K562 (cell line): ENCODE measurements around the gene BCL2L12. TPM values are rescaled to one million over a fixed set of nuclear protein-coding genes. Genes with fewer than 3 reads are reported as not detected.
A peak's percentile ranks its signal among the peaks of the same experiment; 100 is the strongest.

ENCODE experiments used
- BRF1 ChIP-seq: IDR thresholded peaks from 3 replicates; pipeline ENCODE4 v1.6.1; 2011; ENCODE audit warnings: borderline replicate concordance, mild to moderate bottlenecking; ENCODE audit not compliant: insufficient read length; ENCODE audit errors: extremely low read depth
- FIP1L1 ChIP-seq: fragments of 200-400 bp; formaldehyde crosslinking; IDR thresholded peaks from 2 replicates; pipeline ENCODE4 v1.6.1; 2018; ENCODE audit warnings: mild to moderate bottlenecking, low read depth, low read length; ENCODE audit not compliant: poor library complexity, severe bottlenecking
- ILF3 ChIP-seq: fragments of 450-650 bp; IDR thresholded peaks from 2 replicates; pipeline ENCODE4 v1.6.1; 2018; ENCODE audit warnings: antibody characterized with exemption, mild to moderate bottlenecking, moderate library complexity, borderline replicate concordance
- NFE2 ChIP-seq: IDR thresholded peaks from 2 replicates; pipeline ENCODE4 v1.6.1; 2014; ENCODE audit warnings: antibody characterized with exemption, low read depth
- NR2C2 ChIP-seq, 2 experiments: fragments of 200-800 bp in 1 of 2; sonication (Bioruptor generic) in 1 of 2; sonication (generic) in 1 of 2; formaldehyde crosslinking in 1 of 2; IDR thresholded peaks; 2 replicates each; pipeline versions ENCODE4 v1.6.1 to v1.8.0; 2016 to 2022; ENCODE audit warnings: mild to moderate bottlenecking in 1 of 2, missing compliant biosample characterization in 1 of 2, missing genetic modification characterization in 1 of 2, missing genetic modification reagents in 1 of 2
- RAD51 ChIP-seq: fragments of 450-650 bp; IDR thresholded peaks from 2 replicates; pipeline ENCODE4 v1.7.1; 2016; ENCODE audit warnings: low read depth, mild to moderate bottlenecking, borderline replicate concordance
- SAFB ChIP-seq: fragments of 200-400 bp; formaldehyde crosslinking; IDR thresholded peaks from 2 replicates; pipeline ENCODE4 v1.6.1; 2017; ENCODE audit warnings: low read depth, low read length, borderline replicate concordance
- SNRNP70 ChIP-seq: fragments of 200-400 bp; formaldehyde crosslinking; optimal IDR thresholded peaks from 2 replicates; pipeline ENCODE3; 2017; ENCODE audit warnings: low read depth, low read length
- TBP ChIP-seq: optimal IDR thresholded peaks from 2 replicates; pipeline ENCODE3; 2011; ENCODE audit warnings: low read depth, low read length, improper control_type of control experiment
- TEAD2 ChIP-seq: fragments of 450-650 bp; IDR thresholded peaks from 2 replicates; pipeline ENCODE4 v1.6.1; 2016; ENCODE audit warnings: missing genetic modification characterization, control low read depth, missing compliant biosample characterization
- ZNF23 ChIP-seq: fragments of 250-450 bp; sonication (Bioruptor Pico); IDR thresholded peaks from 2 replicates; pipeline ENCODE4 v1.4.0; 2020; ENCODE audit warnings: mild to moderate bottlenecking
- ZNF384 ChIP-seq: IDR thresholded peaks from 2 replicates; pipeline ENCODE4 v1.6.1; 2012; ENCODE audit warnings: low read depth, low read length, improper control_type of control experiment
- polyA plus RNA-seq, 8 experiments: library from polyadenylated mRNA; depleted of rRNA in 4 of 8; stranded (reverse) in 5 of 8; unstranded in 3 of 8; fragments of >200 nt; fragmentation: Nextera tagmentation in 2 of 8; fragmentation: Illumina TruSeq in 1 of 8; extraction: Ambion mirVana in 2 of 8; extraction: Trizol in 1 of 8; gene quantifications; 2 replicates each; pipeline versions ENCODE4 v1.2.1 to v1.2.3, GENCODE V29; 2011 to 2014; ENCODE audit warnings: inconsistent platforms in 1 of 8, missing spikeins in 1 of 8
- total RNA-seq, 7 experiments: library from RNA; depleted of rRNA in 6 of 7; stranded (reverse); fragments of >200 nt in 6 of 7; fragmentation: Illumina TruSeq in 2 of 7; extraction: Trizol in 2 of 7; gene quantifications; 2 replicates each; pipeline versions ENCODE4 v1.2.1 to v1.2.3, GENCODE V29; 2011 to 2021; ENCODE audit warnings: low replicate concordance in 1 of 7
- TF ChIP-seq, protein P1 (sequence below), 2 experiments: fragments of 450-650 bp in 1 of 2; IDR thresholded peaks; 2 replicates each; pipeline ENCODE4 v1.6.1; 2011 to 2017; ENCODE audit warnings: low read depth in 2 of 2, antibody characterized with exemption in 1 of 2, borderline replicate concordance in 1 of 2, low read length in 1 of 2, mild to moderate bottlenecking in 1 of 2, mixed read lengths in 1 of 2; ENCODE audit not compliant: control insufficient read depth in 1 of 2
- TF ChIP-seq, protein P2 (sequence below): fragments of 250-450 bp; sonication (Bioruptor Pico); IDR thresholded peaks from 2 replicates; pipeline ENCODE4 v1.5.0; 2022; ENCODE audit warnings: mild to moderate bottlenecking
- TF ChIP-seq, protein P3 (sequence below): fragments of 450-650 bp; formaldehyde crosslinking; IDR thresholded peaks from 2 replicates; pipeline ENCODE4 v1.4.0; 2020; ENCODE audit warnings: mild to moderate bottlenecking
- TF ChIP-seq, protein P4 (sequence below): fragments of 450-650 bp; IDR thresholded peaks from 2 replicates; pipeline ENCODE4 v1.6.1; 2016; ENCODE audit warnings: mild to moderate bottlenecking

Gene BCL2L12
- total and polyA plus RNA-seq, 9 of the 15 experiments (the other 6 are each of a cell fraction or from before 2014, with no cell fraction given), result 7.4 to 263 (median 81.2) TPM

DNA sequence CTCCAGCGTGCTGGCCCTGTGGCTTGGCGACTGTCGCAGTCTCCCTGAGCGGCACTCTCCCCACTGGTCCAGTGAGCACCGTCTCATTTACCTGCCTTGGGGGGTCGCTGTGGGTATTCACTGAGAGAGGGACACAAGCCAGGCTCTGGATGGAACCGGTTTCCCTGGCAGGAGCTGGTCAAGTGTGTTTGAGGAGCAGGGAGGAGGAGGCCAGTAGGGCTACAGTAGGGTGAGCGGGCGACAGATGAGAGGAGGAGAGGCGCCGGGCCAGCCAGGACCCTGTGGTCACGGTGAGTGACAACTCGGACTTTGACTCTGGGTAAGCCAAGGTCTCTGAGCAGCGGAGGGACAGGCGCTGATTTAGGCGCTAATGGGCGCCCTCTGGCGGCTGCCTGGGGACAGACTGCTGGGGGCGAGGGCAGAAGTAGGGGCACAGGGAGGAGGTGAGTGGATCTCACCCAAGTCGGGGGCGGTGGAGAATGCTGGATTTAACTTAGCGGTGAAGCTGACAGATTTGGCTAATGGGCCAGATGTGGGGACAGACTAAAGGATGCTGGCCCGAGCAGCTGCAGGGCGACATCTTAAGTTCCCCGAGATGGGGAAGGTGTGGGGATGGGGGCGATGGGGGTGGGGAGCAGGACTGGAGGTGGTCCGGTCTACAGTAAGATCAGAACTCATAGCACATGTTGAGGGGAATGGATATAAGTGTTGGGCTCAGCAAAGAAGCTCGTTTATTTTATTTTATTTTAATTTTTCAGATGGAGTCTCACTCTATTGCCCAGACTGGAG, 6.6 kb downstream of the BCL2L12 start (continued):
- TF ChIP-seq, protein P1, sequence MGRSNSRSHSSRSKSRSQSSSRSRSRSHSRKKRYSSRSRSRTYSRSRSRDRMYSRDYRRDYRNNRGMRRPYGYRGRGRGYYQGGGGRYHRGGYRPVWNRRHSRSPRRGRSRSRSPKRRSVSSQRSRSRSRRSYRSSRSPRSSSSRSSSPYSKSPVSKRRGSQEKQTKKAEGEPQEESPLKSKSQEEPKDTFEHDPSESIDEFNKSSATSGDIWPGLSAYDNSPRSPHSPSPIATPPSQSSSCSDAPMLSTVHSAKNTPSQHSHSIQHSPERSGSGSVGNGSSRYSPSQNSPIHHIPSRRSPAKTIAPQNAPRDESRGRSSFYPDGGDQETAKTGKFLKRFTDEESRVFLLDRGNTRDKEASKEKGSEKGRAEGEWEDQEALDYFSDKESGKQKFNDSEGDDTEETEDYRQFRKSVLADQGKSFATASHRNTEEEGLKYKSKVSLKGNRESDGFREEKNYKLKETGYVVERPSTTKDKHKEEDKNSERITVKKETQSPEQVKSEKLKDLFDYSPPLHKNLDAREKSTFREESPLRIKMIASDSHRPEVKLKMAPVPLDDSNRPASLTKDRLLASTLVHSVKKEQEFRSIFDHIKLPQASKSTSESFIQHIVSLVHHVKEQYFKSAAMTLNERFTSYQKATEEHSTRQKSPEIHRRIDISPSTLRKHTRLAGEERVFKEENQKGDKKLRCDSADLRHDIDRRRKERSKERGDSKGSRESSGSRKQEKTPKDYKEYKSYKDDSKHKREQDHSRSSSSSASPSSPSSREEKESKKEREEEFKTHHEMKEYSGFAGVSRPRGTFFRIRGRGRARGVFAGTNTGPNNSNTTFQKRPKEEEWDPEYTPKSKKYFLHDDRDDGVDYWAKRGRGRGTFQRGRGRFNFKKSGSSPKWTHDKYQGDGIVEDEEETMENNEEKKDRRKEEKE (IDR thresholded peaks at IDR 0.05; ENCODE audit: borderline replicate concordance in 1 of 2, control insufficient read depth in 1 of 2, low read depth in 2 of 2, low read length in 1 of 2), result no peak
- peak; percentile 29; the same call in 1 of the 2 replicates for TF ChIP-seq ZNF384
- TF ChIP-seq SNRNP70, result no peak
- no peak for TF ChIP-seq NFE2
- TF ChIP-seq, protein P2, sequence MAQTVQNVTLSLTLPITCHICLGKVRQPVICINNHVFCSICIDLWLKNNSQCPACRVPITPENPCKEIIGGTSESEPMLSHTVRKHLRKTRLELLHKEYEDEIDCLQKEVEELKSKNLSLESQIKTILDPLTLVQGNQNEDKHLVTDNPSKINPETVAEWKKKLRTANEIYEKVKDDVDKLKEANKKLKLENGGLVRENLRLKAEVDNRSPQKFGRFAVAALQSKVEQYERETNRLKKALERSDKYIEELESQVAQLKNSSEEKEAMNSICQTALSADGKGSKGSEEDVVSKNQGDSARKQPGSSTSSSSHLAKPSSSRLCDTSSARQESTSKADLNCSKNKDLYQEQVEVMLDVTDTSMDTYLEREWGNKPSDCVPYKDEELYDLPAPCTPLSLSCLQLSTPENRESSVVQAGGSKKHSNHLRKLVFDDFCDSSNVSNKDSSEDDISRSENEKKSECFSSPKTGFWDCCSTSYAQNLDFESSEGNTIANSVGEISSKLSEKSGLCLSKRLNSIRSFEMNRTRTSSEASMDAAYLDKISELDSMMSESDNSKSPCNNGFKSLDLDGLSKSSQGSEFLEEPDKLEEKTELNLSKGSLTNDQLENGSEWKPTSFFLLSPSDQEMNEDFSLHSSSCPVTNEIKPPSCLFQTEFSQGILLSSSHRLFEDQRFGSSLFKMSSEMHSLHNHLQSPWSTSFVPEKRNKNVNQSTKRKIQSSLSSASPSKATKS (CRISPR knock-in tag), result no peak
- TF ChIP-seq SAFB, result no peak
- TF ChIP-seq TEAD2, result no peak
- TF ChIP-seq ZNF23 (CRISPR knock-in tag), result no peak
- TF ChIP-seq, protein P3, sequence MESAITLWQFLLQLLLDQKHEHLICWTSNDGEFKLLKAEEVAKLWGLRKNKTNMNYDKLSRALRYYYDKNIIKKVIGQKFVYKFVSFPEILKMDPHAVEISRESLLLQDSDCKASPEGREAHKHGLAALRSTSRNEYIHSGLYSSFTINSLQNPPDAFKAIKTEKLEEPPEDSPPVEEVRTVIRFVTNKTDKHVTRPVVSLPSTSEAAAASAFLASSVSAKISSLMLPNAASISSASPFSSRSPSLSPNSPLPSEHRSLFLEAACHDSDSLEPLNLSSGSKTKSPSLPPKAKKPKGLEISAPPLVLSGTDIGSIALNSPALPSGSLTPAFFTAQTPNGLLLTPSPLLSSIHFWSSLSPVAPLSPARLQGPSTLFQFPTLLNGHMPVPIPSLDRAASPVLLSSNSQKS (CRISPR knock-in tag), result no peak
- no peak for TF ChIP-seq TBP
- TF ChIP-seq BRF1, result no peak
- no peak for TF ChIP-seq RAD51
- no peak for TF ChIP-seq FIP1L1
- TF ChIP-seq, protein P4, sequence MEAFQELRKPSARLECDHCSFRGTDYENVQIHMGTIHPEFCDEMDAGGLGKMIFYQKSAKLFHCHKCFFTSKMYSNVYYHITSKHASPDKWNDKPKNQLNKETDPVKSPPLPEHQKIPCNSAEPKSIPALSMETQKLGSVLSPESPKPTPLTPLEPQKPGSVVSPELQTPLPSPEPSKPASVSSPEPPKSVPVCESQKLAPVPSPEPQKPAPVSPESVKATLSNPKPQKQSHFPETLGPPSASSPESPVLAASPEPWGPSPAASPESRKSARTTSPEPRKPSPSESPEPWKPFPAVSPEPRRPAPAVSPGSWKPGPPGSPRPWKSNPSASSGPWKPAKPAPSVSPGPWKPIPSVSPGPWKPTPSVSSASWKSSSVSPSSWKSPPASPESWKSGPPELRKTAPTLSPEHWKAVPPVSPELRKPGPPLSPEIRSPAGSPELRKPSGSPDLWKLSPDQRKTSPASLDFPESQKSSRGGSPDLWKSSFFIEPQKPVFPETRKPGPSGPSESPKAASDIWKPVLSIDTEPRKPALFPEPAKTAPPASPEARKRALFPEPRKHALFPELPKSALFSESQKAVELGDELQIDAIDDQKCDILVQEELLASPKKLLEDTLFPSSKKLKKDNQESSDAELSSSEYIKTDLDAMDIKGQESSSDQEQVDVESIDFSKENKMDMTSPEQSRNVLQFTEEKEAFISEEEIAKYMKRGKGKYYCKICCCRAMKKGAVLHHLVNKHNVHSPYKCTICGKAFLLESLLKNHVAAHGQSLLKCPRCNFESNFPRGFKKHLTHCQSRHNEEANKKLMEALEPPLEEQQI, result no peak
- TF ChIP-seq NR2C2 (CRISPR knock-in tag; IDR thresholded peaks at IDR 0.05), result no peak; the same call in 1 of the 2 replicates
- TF ChIP-seq NR2C2 (tag; IDR thresholded peaks at IDR 0.05), result no peak
- no peak for TF ChIP-seq ILF3
